K562 (cell line): ENCODE results near the gene ZNF669. TPM values are rescaled to one million over a fixed set of nuclear protein-coding genes. Genes with fewer than 3 reads are reported as not detected.

ENCODE experiments used
- ATAC-seq: fragments of 200-7000 bp; cut with Tn5 transposase; 3 replicates; pipeline ENCODE4 v1.9.1; 2020; ENCODE audit warnings: moderate library complexity
- BruUV-seq: library from RNA; stranded (reverse); fragments of 400-500 nt; replicated peaks from 2 replicates; lab custom pipeline; 2021; lab: Mats Ljungman, UMichigan
- CTCF ChIA-PET: fragments of 300-600 bp; formaldehyde crosslinking; extraction: SDS; loops from one replicate; lab custom pipeline; 2021; ENCODE audit warnings: low intra/inter-chr PET ratio; lab: Yijun Ruan, JAX
- POLR2A ChIA-PET: fragments of 300-600, 350-650 bp; sonication (Branson Sonifier 250); formaldehyde crosslinking; extraction: SDS; loops from one replicate; lab custom pipeline; 2021; ENCODE audit warnings: antibody characterized with exemption, inconsistent platforms; lab: Yijun Ruan, JAX
- DNase-seq, 4 experiments: peaks; one replicate each; pipeline versions ENCODE4 v3.0.0 to v3.0.0-alpha.2; 2011 to 2018; ENCODE audit warnings: low spot score in 3 of 4, mixed read lengths in 3 of 4; ENCODE audit errors: extremely low read depth in 1 of 4
- FAIRE-seq: peaks from 2 replicates; lab custom pipeline; 2011; peaks lifted over from hg19 to GRCh38; lab: Jason Lieb, UNC
- H2AFZ ChIP-seq: 2 replicates; pipeline ENCODE4 v1.6.0; 2011; ENCODE audit warnings: low read depth, low read length, control low read depth, inconsistent platforms
- H3K27ac ChIP-seq: fragments of 200-600 bp; 3 replicates; pipeline ENCODE4 v1.8.0; 2011; ENCODE audit warnings: low read depth, mild to moderate bottlenecking, control low read depth, inconsistent platforms, low read length, moderate library complexity, mixed read lengths; ENCODE audit errors: extremely low read depth
- H3K27me3 ChIP-seq, 2 experiments: fragments of 300-600 bp in 1 of 2; 2 replicates in 1 of 2; 3 replicates in 1 of 2; pipeline versions ENCODE4 v1.6.0 to v1.8.0; 2011; ENCODE audit warnings: inconsistent platforms in 2 of 2, low read length in 2 of 2, mild to moderate bottlenecking in 1 of 2, mixed read lengths in 1 of 2, moderate library complexity in 1 of 2; ENCODE audit not compliant: control insufficient read depth in 2 of 2, insufficient read depth in 2 of 2
- H3K36me3 ChIP-seq: fragments of 300-600 bp; 3 replicates; pipeline ENCODE4 v1.8.0; 2011; ENCODE audit warnings: mild to moderate bottlenecking, low read length, inconsistent platforms; ENCODE audit not compliant: control insufficient read depth, insufficient read depth
- H3K4me1 ChIP-seq, 2 experiments: fragments of 200-600 bp in 1 of 2; replicated peaks in 1 of 2; 2 replicates in 1 of 2; 3 replicates in 1 of 2; pipeline versions ENCODE4 v1.5.1 to v1.8.0; 2011; ENCODE audit warnings: inconsistent platforms in 2 of 2, low read length in 2 of 2, mild to moderate bottlenecking in 1 of 2, mixed read lengths in 1 of 2, moderate library complexity in 1 of 2; ENCODE audit not compliant: control insufficient read depth in 2 of 2, insufficient read depth in 2 of 2
- H3K4me2 ChIP-seq: 2 replicates; pipeline ENCODE4 v1.6.1; 2011; ENCODE audit warnings: low read length, control low read depth, inconsistent platforms, mixed read lengths; ENCODE audit not compliant: insufficient read depth
- H3K4me3 ChIP-seq: fragments of 200-600 bp; sonication (generic), shearing (Covaris generic); 2 replicates; pipeline ENCODE4 v1.5.1; 2016; ENCODE audit warnings: control low read depth, inconsistent platforms
- H3K79me2 ChIP-seq: fragments of 200-600 bp; 3 replicates; pipeline ENCODE4 v1.8.0; 2011; ENCODE audit warnings: low read length, inconsistent platforms; ENCODE audit not compliant: control insufficient read depth, insufficient read depth
- H3K9ac ChIP-seq, 2 experiments: 2 replicates each; pipeline versions ENCODE4 v1.6.0 to v1.6.1; 2011; ENCODE audit warnings: low read depth in 2 of 2, low read length in 2 of 2, control low read depth in 1 of 2, inconsistent platforms in 1 of 2, mild to moderate bottlenecking in 1 of 2, mixed read lengths in 1 of 2; ENCODE audit not compliant: insufficient read depth in 1 of 2
- H3K9me1 ChIP-seq: one replicate; pipeline ENCODE4 v1.6.0; 2011; ENCODE audit warnings: inconsistent platforms, mild to moderate bottlenecking, low read length, moderate library complexity; ENCODE audit not compliant: control insufficient read depth, insufficient read depth
- H3K9me3 ChIP-seq: replicated peaks from 2 replicates; pipeline ENCODE4 v1.5.1; 2011; ENCODE audit warnings: low read depth, low read length, inconsistent platforms; ENCODE audit not compliant: control insufficient read depth, insufficient read depth
- H4K20me1 ChIP-seq: replicated peaks from 2 replicates; pipeline ENCODE4 v1.6.1; 2011; ENCODE audit warnings: low read length, inconsistent platforms, mixed read lengths; ENCODE audit not compliant: control insufficient read depth, insufficient read depth
- CBFA2T3 ChIP-seq: fragments of 450-650 bp; IDR thresholded peaks from 2 replicates; pipeline ENCODE4 v1.6.1; 2017
- CBX3 ChIP-seq, 2 experiments: IDR thresholded peaks; 1 replicate in 1 of 2; 2 replicates in 1 of 2; pipeline ENCODE4 v1.6.1; 2012; ENCODE audit warnings: inconsistent platforms in 2 of 2, low read length in 2 of 2, borderline replicate concordance in 1 of 2, control low read depth in 1 of 2
- CEBPB ChIP-seq: fragments of 450-650 bp; IDR thresholded peaks from 2 replicates; pipeline ENCODE4 v1.6.1; 2016; ENCODE audit warnings: missing genetic modification characterization, missing compliant biosample characterization
- CTBP1 ChIP-seq: fragments of 450-650 bp; IDR thresholded peaks from 2 replicates; pipeline ENCODE4 v1.6.1; 2016; ENCODE audit warnings: borderline replicate concordance
- CXXC5 ChIP-seq: fragments of 250-450 bp; sonication (Bioruptor Pico); IDR thresholded peaks from 2 replicates; pipeline ENCODE4 v1.8.0; 2022; ENCODE audit warnings: inconsistent platforms, mild to moderate bottlenecking, moderate library complexity
- DPF2 ChIP-seq: fragments of 450-650 bp; IDR thresholded peaks from 2 replicates; pipeline ENCODE4 v1.6.1; 2016
- EHMT2 ChIP-seq: fragments of 450-650 bp; IDR thresholded peaks from 2 replicates; pipeline ENCODE4 v1.6.1; 2018; ENCODE audit warnings: antibody characterized with exemption
- FOSL1 ChIP-seq: fragments of 200-800 bp; sonication (Bioruptor generic); conservative IDR thresholded peaks from 2 replicates; pipeline ENCODE4 v1.6.1; 2016; ENCODE audit warnings: missing genetic modification characterization, missing compliant biosample characterization
- FOXJ2 ChIP-seq: fragments of 200-800 bp; sonication (Bioruptor generic); IDR thresholded peaks from 2 replicates; pipeline ENCODE4 v1.6.1; 2016; ENCODE audit warnings: missing genetic modification characterization, missing compliant biosample characterization
- JUND ChIP-seq, 2 experiments: IDR thresholded peaks; 2 replicates in 1 of 2; 3 replicates in 1 of 2; pipeline ENCODE4 v1.6.1; 2011; ENCODE audit warnings: borderline replicate concordance in 2 of 2, low read depth in 2 of 2, low read length in 2 of 2, improper control_type of control experiment in 1 of 2, missing biosample characterization in 1 of 2, missing genetic modification characterization in 1 of 2, missing genetic modification reagents in 1 of 2
- KDM1A ChIP-seq, 2 experiments: fragments of 450-650 bp; IDR thresholded peaks; 2 replicates each; pipeline ENCODE4 v1.6.1; 2016; ENCODE audit warnings: mild to moderate bottlenecking in 2 of 2
- MEIS2 ChIP-seq: fragments of 450-650 bp; IDR thresholded peaks from 2 replicates; pipeline ENCODE4 v1.6.1; 2014; ENCODE audit warnings: mild to moderate bottlenecking; ENCODE audit not compliant: partially characterized antibody
- NFIC ChIP-seq: fragments of 450-650 bp; IDR thresholded peaks from 2 replicates; pipeline ENCODE4 v1.6.1; 2017; ENCODE audit warnings: mild to moderate bottlenecking, inconsistent platforms
- SMARCA4 ChIP-seq: fragments of 450-650 bp; IDR thresholded peaks from 2 replicates; pipeline ENCODE4 v1.6.1; 2016
- SOX6 ChIP-seq: fragments of 450-650 bp; IDR thresholded peaks from 2 replicates; pipeline ENCODE4 v1.6.1; 2014; ENCODE audit warnings: mild to moderate bottlenecking
- STAT5A ChIP-seq: IDR thresholded peaks from 2 replicates; pipeline ENCODE4 v1.6.1; 2012; ENCODE audit warnings: low read length, inconsistent platforms, borderline replicate concordance
- ZEB2 ChIP-seq: fragments of 450-650 bp; IDR thresholded peaks from 2 replicates; pipeline ENCODE4 v1.6.1; 2016
- ZNF384 ChIP-seq: IDR thresholded peaks from 2 replicates; pipeline ENCODE4 v1.6.1; 2012; ENCODE audit warnings: low read depth, low read length, improper control_type of control experiment
- WGBS: fragments of 100-300 bp; shearing (Covaris generic); methylation state at CpG from one replicate; pipeline ENCODE4 v1.1.6; 2016; ENCODE audit warnings: low coverage, mixed read lengths; ENCODE audit not compliant: insufficient coverage; ENCODE audit errors: missing lambda C conversion rate; 5-methylcytosine and 5-hydroxymethylcytosine counted together
- in situ Hi-C: fragments of 300-500 bp; cut with MboI; formaldehyde crosslinking; loops from 4 replicates; pipeline ENCODE4 v1.15.0; 2018; ENCODE audit warnings: inconsistent platforms, mixed read lengths
- intact Hi-C: fragments of 100-400 bp; cut with micrococcal nuclease; formaldehyde crosslinking; loops from 2 replicates; pipeline ENCODE4 v1.14.2; 2022
- polyA plus RNA-seq, 8 experiments: library from polyadenylated mRNA; depleted of rRNA in 4 of 8; stranded (reverse) in 5 of 8; unstranded in 3 of 8; fragments of >200 nt; fragmentation: Nextera tagmentation in 2 of 8; fragmentation: Illumina TruSeq in 1 of 8; extraction: Ambion mirVana in 2 of 8; extraction: Trizol in 1 of 8; gene quantifications; 2 replicates each; pipeline versions ENCODE4 v1.2.1 to v1.2.3, GENCODE V29; 2011 to 2014; ENCODE audit warnings: inconsistent platforms in 1 of 8, missing spikeins in 1 of 8
- total RNA-seq, 7 experiments: library from RNA; depleted of rRNA in 6 of 7; stranded (reverse); fragments of >200 nt in 6 of 7; fragmentation: Illumina TruSeq in 2 of 7; extraction: Trizol in 2 of 7; gene quantifications; 2 replicates each; pipeline versions ENCODE4 v1.2.1 to v1.2.3, GENCODE V29; 2011 to 2021; ENCODE audit warnings: low replicate concordance in 1 of 7
- TF ChIP-seq, protein P1 (sequence below), 2 experiments: fragments of 450-650 bp in 1 of 2; sonication (generic) in 1 of 2; formaldehyde crosslinking in 1 of 2; IDR thresholded peaks in 1 of 2; conservative IDR thresholded peaks in 1 of 2; 2 replicates each; pipeline versions ENCODE4 v1.6.1 to v1.8.1; 2016 to 2023; ENCODE audit warnings: mild to moderate bottlenecking in 2 of 2, moderate library complexity in 2 of 2, inconsistent platforms in 1 of 2, missing genetic modification reagents in 1 of 2
- TF ChIP-seq, protein P2 (sequence below): sonication (generic); formaldehyde crosslinking; IDR thresholded peaks from 2 replicates; pipeline ENCODE4 v1.9.0; 2022; ENCODE audit warnings: mild to moderate bottlenecking, missing genetic modification reagents
- TF ChIP-seq, protein P3 (sequence below), 2 experiments: fragments of 250-450 bp in 1 of 2; fragments of 450-650 bp in 1 of 2; sonication (Bioruptor Pico) in 1 of 2; IDR thresholded peaks; 2 replicates each; pipeline versions ENCODE4 v1.6.1 to v1.8.0; 2016 to 2021; ENCODE audit warnings: mild to moderate bottlenecking in 2 of 2, moderate library complexity in 2 of 2, missing compliant biosample characterization in 1 of 2, missing genetic modification characterization in 1 of 2

Gene ZNF669
- total and polyA plus RNA-seq, 9 of the 15 experiments (the other 6 are each of a cell fraction or from before 2014, with no cell fraction given) = 5.3 to 18.3 (median 10.2) TPM

DNA sequence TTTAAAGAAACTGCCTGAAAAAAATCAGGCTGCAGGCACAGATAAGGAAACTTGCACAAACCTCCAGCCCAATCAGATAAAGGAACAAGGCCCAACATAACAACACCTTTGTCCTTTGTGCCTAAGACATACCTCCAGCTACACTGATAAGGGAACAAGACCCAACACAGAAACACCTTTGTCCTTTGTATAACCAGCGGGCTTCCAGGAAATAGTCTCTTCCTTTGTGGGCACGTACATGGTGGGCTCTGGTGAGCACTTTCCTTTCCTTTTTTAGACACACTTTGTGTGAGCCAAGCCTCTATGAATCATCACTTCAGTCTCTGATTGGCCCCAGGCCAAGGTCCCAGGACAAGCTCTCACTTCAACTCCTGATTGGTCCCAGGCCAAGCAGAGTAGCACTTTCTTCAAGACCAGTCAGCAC lies 49.2 kb downstream of the ZNF669 start:
- ChIA-PET CTCF (no interaction called here), POLR2A (no interaction called here)
- Histone ChIP-seq H2AFZ (no peak overlapping the region), H3K4me3 (no peak overlapping the region), H3K9me3 (peaks cover 27% of the 10 kb centered on the region), H3K27ac (peak overlapping the region; percentile 25; the same call in 2 of the 3 replicates), H3K4me2 (peak overlapping the region; percentile 26; the same call in 1 of the 2 replicates), H3K27me3 (no peaks in the 10 kb centered on the region), H3K36me3 (no peaks in the 10 kb centered on the region), H3K79me2 (peaks cover 53% of the 10 kb centered on the region), H3K9ac (no peak overlapping the region), H4K20me1 (no peaks in the 10 kb centered on the region), H3K9me1 (no peaks in the 10 kb centered on the region), H3K4me1 (peaks cover 0 to 5% of the 10 kb centered on the region in 2 experiments; a peak in 2 of 5 replicates)
- BruUV-seq = no TSS peak
- FAIRE-seq = peak; percentile 51
- intact Hi-C loops = no loop called here
- DNase-seq = peak in 2 of 4 experiments; percentile 57 to 76
- peak; percentile 81 for ATAC-seq
- in situ Hi-C loops = no loop called here
- WGBS = 3% methylated on average over 2 of the region's 2 CpGs
- TF ChIP-seq CTBP1 (peak; percentile 41; the same call in 1 of the 2 replicates), ZNF384 (peak; percentile 38; the same call in 1 of the 2 replicates), EHMT2 (peak; percentile 47; the same call in 1 of the 2 replicates), FOSL1 (peak; percentile 65), CXXC5 (0 out of 2 replicates have a peak, but pooled peaks have one; percentile 13), DPF2 (peak; percentile 64; the same call in 1 of the 2 replicates), SMARCA4 (peak; percentile 65; the same call in 1 of the 2 replicates), SOX6 (peak; percentile 76), CBX3 (IDR thresholded peaks at IDR 0.05; ENCODE audit: borderline replicate concordance in 1 of 2, low read length in 2 of 2) (peak in 1 of 2 experiments; percentile 60; a peak in 2 of 3 replicates), FOXJ2 (tag) (peak; percentile 91), MEIS2 (peak; percentile 12), NFIC (peak; percentile 94), CBFA2T3 (peak; percentile 69), CEBPB (peak; percentile 46; the same call in 1 of the 2 replicates), JUND (IDR thresholded peaks at IDR 0.05; ENCODE audit: borderline replicate concordance, low read depth, low read length) (no peak; the same call in 1 of the 2 replicates), JUND (tag; IDR thresholded peaks at IDR 0.05; ENCODE audit: borderline replicate concordance, low read depth, low read length) (peak; percentile 36; the same call in 1 of the 3 replicates), STAT5A (peak; percentile 27; the same call in 1 of the 2 replicates), KDM1A (IDR thresholded peaks at IDR 0.05) (0 out of 4 replicates have a peak, but pooled peaks of 1 of the 2 experiments have one; percentile 29), ZEB2 (peak; percentile 55; the same call in 1 of the 2 replicates)
- TF ChIP-seq, protein P1, sequence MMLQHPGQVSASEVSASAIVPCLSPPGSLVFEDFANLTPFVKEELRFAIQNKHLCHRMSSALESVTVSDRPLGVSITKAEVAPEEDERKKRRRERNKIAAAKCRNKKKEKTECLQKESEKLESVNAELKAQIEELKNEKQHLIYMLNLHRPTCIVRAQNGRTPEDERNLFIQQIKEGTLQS (IDR thresholded peaks at IDR 0.05) = peak; percentile 56
- TF ChIP-seq, protein P1 (CRISPR knock-in tag; conservative IDR thresholded peaks at IDR 0.05) = no peak
- TF ChIP-seq, protein P2, sequence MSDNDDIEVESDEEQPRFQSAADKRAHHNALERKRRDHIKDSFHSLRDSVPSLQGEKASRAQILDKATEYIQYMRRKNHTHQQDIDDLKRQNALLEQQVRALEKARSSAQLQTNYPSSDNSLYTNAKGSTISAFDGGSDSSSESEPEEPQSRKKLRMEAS = no peak
- TF ChIP-seq, protein P3, sequence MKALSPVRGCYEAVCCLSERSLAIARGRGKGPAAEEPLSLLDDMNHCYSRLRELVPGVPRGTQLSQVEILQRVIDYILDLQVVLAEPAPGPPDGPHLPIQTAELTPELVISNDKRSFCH (CRISPR knock-in tag; IDR thresholded peaks at IDR 0.05) = no peak
- TF ChIP-seq, protein P3 (tag; IDR thresholded peaks at IDR 0.05) = no peak
